Measurements from ENCODE around the gene TPR. TPM values are rescaled to one million over a fixed set of nuclear protein-coding genes. Genes with fewer than 3 reads are reported as not detected.

The TPR gene
- total RNA-seq, 4 donors from 2014 or later: 70.9 to 94.7 (median 75.4) TPM

DNA sequence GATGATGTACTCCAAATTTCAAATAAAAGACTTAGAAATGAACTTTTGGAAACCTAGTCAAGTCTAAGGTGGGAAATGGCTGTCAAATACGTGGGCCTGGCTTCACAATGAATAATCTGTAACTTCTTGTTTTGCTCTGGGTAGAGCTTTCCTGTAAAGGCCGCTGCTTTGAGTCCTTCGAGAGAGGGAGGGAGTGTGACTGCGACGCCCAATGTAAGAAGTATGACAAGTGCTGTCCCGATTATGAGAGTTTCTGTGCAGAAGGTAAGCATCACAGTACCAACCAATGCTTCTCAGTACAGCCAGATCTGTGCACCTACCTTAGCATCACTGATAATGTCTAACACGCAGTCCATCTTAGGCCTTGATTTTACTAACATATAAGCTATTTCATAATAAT is 73.6 kb downstream of the TPR start:
- intact Hi-C loops (cut with DNase I; ENCODE audit: low total_unique reads): no loop called here
- TF ChIP-seq, protein P1, sequence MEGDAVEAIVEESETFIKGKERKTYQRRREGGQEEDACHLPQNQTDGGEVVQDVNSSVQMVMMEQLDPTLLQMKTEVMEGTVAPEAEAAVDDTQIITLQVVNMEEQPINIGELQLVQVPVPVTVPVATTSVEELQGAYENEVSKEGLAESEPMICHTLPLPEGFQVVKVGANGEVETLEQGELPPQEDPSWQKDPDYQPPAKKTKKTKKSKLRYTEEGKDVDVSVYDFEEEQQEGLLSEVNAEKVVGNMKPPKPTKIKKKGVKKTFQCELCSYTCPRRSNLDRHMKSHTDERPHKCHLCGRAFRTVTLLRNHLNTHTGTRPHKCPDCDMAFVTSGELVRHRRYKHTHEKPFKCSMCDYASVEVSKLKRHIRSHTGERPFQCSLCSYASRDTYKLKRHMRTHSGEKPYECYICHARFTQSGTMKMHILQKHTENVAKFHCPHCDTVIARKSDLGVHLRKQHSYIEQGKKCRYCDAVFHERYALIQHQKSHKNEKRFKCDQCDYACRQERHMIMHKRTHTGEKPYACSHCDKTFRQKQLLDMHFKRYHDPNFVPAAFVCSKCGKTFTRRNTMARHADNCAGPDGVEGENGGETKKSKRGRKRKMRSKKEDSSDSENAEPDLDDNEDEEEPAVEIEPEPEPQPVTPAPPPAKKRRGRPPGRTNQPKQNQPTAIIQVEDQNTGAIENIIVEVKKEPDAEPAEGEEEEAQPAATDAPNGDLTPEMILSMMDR (IDR thresholded peaks at IDR 0.05): no peak
- no peak for TF ChIP-seq POLR2A (IDR thresholded peaks at IDR 0.05)
- no peak overlapping the region for H3K4me3 ChIP-seq (ENCODE audit: low read depth, poor library complexity, severe bottlenecking)
- DNase-seq (ENCODE audit: low spot score in 2 of 2): no peak
- WGBS, 2 donors: 87 to 94% methylated on average over 7 of the region's 7 CpGs

DNA sequence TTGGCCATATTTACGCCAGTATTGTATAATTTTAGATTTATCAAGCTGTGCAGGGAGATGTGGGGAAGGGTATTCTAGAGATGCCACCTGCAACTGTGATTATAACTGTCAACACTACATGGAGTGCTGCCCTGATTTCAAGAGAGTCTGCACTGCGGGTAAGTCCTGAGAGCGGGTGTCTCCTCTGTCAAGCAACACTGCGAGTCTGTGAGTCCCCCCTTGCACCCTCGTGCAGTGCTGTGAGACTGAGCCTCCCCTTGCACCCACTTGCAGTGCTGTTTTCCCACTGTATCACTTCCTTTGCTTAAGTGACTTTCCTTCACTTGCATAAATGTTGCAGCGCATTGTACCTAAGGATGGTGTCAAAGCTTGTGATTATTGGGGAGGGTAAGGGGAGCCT is 75.0 kb downstream of the TPR start:
- WGBS, 2 donors: 94% methylated on average over 6 of the region's 6 CpGs
- no peak for DNase-seq (ENCODE audit: low spot score in 2 of 2)
- intact Hi-C loops (cut with DNase I; ENCODE audit: low total_unique reads): no loop called here
- no peak for TF ChIP-seq POLR2A (IDR thresholded peaks at IDR 0.05)
- TF ChIP-seq, protein P1 (IDR thresholded peaks at IDR 0.05): no peak
- H3K4me3 ChIP-seq (ENCODE audit: low read depth, poor library complexity, severe bottlenecking): no peak overlapping the region

DNA sequence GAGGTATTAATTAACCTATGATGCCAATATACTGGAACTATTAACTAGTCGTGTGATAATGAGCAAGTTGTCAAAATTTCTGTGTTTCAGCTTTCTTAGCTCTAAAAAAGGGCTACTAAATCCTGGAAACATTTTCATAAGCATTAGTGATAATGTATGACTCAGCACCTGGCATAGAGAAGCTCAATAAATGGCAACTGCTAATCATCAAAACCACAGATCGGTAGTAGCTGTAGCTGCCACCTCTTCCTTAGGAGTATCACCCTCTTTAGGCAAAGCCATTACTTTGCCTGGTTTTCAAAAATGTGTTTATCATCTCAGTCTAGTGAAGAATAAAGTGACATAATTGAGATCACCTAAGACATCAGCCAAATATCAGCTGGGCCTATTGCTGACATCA is 75.5 kb downstream of the TPR start:
- 57 to 76% methylated on average over 2 of the region's 2 CpGs for WGBS, 2 donors
- intact Hi-C loops (cut with DNase I; ENCODE audit: low total_unique reads): no loop called here
- H3K4me3 ChIP-seq (ENCODE audit: low read depth, poor library complexity, severe bottlenecking): no peak overlapping the region
- DNase-seq (ENCODE audit: low spot score in 2 of 2): no peak
- TF ChIP-seq POLR2A (IDR thresholded peaks at IDR 0.05): no peak
- TF ChIP-seq, protein P1 (IDR thresholded peaks at IDR 0.05): no peak

DNA sequence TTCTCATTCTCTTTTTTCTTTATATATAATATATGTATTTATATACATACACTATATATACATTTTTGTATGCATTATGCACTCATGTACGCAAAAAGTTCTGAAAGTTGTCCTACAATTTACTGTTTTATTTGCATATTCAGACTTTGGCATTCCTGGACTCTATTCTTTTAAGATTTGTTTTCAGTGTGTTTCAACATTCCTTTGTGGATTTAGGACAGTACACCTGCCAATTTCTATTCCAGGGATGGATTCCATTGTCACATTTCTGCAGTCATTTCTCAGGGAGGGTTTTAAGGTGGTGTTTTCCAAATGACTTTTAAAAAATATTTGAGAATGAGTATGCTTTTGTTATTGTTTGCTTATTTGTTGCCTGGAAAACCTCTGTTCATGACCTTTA is 76.2 kb downstream of the TPR start:
- no peak overlapping the region for H3K4me3 ChIP-seq (ENCODE audit: low read depth, poor library complexity, severe bottlenecking)
- no peak for DNase-seq (ENCODE audit: low spot score in 2 of 2)
- 86% methylated on average over 1 of the region's 1 CpG for WGBS, 2 donors
- TF ChIP-seq, protein P1 (IDR thresholded peaks at IDR 0.05): no peak
- TF ChIP-seq POLR2A (IDR thresholded peaks at IDR 0.05): no peak
- intact Hi-C loops (cut with DNase I; ENCODE audit: low total_unique reads): no loop called here

DNA sequence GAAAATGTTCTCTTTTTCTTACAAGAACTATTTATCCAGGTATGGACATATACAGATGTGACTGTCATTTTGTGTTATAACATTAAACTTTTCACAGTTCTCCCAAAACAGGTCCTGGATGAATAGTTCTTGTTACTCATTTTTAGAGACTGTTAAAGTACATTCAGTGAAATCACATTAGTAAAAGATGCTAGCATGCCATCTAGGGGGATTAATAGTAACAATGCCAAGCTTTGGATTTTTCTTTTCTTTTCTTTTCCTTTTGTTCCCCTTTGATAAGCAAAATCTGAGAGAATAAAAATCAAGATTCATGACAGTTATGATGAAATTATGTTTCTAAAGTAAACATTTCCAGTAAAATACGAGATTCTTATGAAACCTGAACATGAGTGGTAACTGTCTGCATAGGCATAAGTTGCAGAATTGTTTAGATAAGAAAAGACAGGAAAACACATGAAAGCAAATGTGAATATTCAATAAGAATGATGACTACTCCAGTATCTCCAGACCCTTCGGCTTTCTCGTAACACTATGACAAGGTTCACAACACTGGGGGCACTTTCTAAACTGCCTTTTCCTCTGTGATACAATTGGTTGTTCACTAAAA is 77.5 kb downstream of the TPR start:
- 74 to 79% methylated on average over 3 of the region's 3 CpGs for WGBS, 2 donors
- H3K4me3 ChIP-seq (ENCODE audit: low read depth, poor library complexity, severe bottlenecking): no peak overlapping the region
- DNase-seq (ENCODE audit: low spot score in 2 of 2): no peak
- TF ChIP-seq POLR2A (IDR thresholded peaks at IDR 0.05): no peak
- TF ChIP-seq, protein P1 (IDR thresholded peaks at IDR 0.05): no peak
- intact Hi-C loops (cut with DNase I; ENCODE audit: low total_unique reads): no loop called here

DNA sequence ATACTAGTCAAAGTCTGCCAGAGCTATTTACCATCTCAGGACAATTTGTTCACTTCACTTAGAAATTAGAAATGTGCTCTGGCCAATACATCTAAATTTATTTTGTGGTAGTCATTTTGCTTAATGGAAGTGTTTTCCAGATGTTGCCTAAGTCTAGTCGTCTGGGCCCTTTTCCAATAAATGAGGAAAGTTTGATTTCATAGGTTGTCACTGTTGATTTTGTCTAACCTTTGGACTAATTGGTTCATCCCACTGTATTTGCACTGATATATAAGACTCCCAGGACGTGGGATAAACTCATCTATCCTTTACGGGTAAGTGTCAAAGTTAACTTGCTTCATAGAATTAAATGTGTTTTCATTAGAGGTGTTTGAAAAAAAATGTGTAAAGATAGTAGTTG is 79.1 kb downstream of the TPR start, which contains the start of gene PRG4:
TSS of gene PRG4 (plus strand) at position 300 of the 400 bp plus-strand sequence.
- WGBS, 2 donors: 59 to 63% methylated on average over 3 of the region's 3 CpGs
- intact Hi-C loops (cut with DNase I; ENCODE audit: low total_unique reads): no loop called here
- no peak for DNase-seq (ENCODE audit: low spot score in 2 of 2)
- no peak within 1 kb of the TSS for H3K4me3 ChIP-seq (ENCODE audit: low read depth, poor library complexity, severe bottlenecking)
- TF ChIP-seq POLR2A (IDR thresholded peaks at IDR 0.05): no peak

Data from lower leg skin (tissue), 4 donors.